Adrenal gland (tissue), 12 donors: ENCODE measurements around the gene SLC25A1. TPM values are rescaled to one million over a fixed set of nuclear protein-coding genes. Genes with fewer than 3 reads are reported as not detected.

ENCODE experiments used
- DNase-seq, 7 donors: peaks; one replicate each; pipeline ENCODE4 v3.0.0-alpha.2; 2019 to 2020
- H3K27ac ChIP-seq, 5 donors: fragments of 200-600 bp; sonication (generic) in 4 of 5; 1 replicate in 3 of 5; 2 replicates in 2 of 5; pipeline versions ENCODE4 v1.5.1 to v1.8.0; 2016 to 2020; ENCODE audit warnings: mild to moderate bottlenecking in 1 of 5
- H3K27me3 ChIP-seq: fragments of 200-600 bp; 2 replicates; pipeline ENCODE4 v1.8.0; 2021
- H3K36me3 ChIP-seq, 2 donors: fragments of 200-600 bp; replicated peaks in 1 of 2; 1 replicate in 1 of 2; 2 replicates in 1 of 2; pipeline versions ENCODE4 v1.5.1 to v1.8.0; 2018 to 2022
- H3K4me1 ChIP-seq, 2 donors: fragments of 200-600 bp; replicated peaks in 1 of 2; 1 replicate in 1 of 2; 2 replicates in 1 of 2; pipeline versions ENCODE4 v1.5.1 to v1.8.0; 2018 to 2021
- H3K4me3 ChIP-seq, 4 donors: fragments of 200-600 bp; sonication (generic) in 3 of 4; one replicate each; pipeline ENCODE4 v1.5.1; 2016 to 2018
- H3K9me3 ChIP-seq, 3 donors: fragments of 200-600 bp; sonication (generic) in 1 of 3; replicated peaks in 1 of 3; 1 replicate in 2 of 3; 2 replicates in 1 of 3; pipeline versions ENCODE4 v1.5.1 to v1.8.0; 2016 to 2021
- CTCF ChIP-seq, 6 experiments: fragments of 450-650 bp in 4 of 6; fragments of 200-600 bp in 2 of 6; sonication (generic) in 1 of 6; IDR thresholded peaks; 1 replicate in 5 of 6; 2 replicates in 1 of 6; pipeline versions ENCODE4 v1.5.1 to v1.8.0; 2016 to 2021; ENCODE audit warnings: antibody characterized with exemption in 6 of 6, mild to moderate bottlenecking in 2 of 6, moderate library complexity in 1 of 6
- POLR2A ChIP-seq, 2 donors: fragments of 450-650 bp; IDR thresholded peaks; one replicate each; pipeline ENCODE4 v1.6.1; 2017; ENCODE audit warnings: antibody characterized with exemption in 2 of 2, mild to moderate bottlenecking in 2 of 2, moderate library complexity in 1 of 2
- WGBS, 4 donors: extraction: QIAGEN DNeasy Blood & Tissue Kit in 2 of 4; methylation state at CpG; one replicate each; pipeline versions ENCODE4 v1.1.5 to v1.1.7; 2013 to 2017; 5-methylcytosine and 5-hydroxymethylcytosine counted together
- intact Hi-C, 2 donors: fragments of 100-400 bp; cut with DNase I; formaldehyde crosslinking; loops; one replicate each; pipeline versions ENCODE4 v1.14.1 to v1.15.0; 2022 to 2023
- polyA plus RNA-seq, 3 donors: library from polyadenylated mRNA; stranded (reverse); fragments of 200-250 nt in 2 of 3; fragments of 350-450 nt in 1 of 3; fragmentation: Illumina TruSeq in 1 of 3; extraction: RNeasy Lipid Tissue Mini Kit (QIAGEN cat#74804) in 1 of 3; gene quantifications; one replicate each; pipeline ENCODE4 v1.2.3, GENCODE V29; 2013 to 2014
- total RNA-seq, 9 donors: library from RNA; depleted of rRNA in 4 of 9; stranded (reverse); fragments of >200 nt in 4 of 9; fragments of 120-200 nt in 1 of 9; fragmentation: NEBNext Ultra II Directional in 1 of 9; extraction: Animal tissue kit (Norgen Biotek cat#: 25700) in 1 of 9; gene quantifications; one replicate each; pipeline versions ENCODE4 v1.1.0 to v1.2.4, GENCODE V29; 2013 to 2023
- donor health status: healthy with polysubstance abuse.
- donor health status: Bipolar disorder and iron deficiency.
- donor health status: DM: yes; HTN: yes; CAD: no.
- donor health status: DM: no; HTN: no; CAD: no.
- donor health status: DM: no; HTN: no; CAD: no.
- donor health status: DM: yes; HTN: yes; CAD: no.

The SLC25A1 gene
- total and polyA plus RNA-seq, 12 donors = 59.2 to 170 (median 123) TPM

- DNase-seq = no peak
- H3K36me3 ChIP-seq = peaks cover 0 to 86% of the 10 kb centered on the region in 2 donors
- no peaks in the 10 kb centered on the region for H3K27me3 ChIP-seq
- H3K9me3 ChIP-seq = no peaks in the 10 kb centered on the region
- no peak overlapping the region for H3K4me3 ChIP-seq
- no peak for TF ChIP-seq POLR2A (IDR thresholded peaks at IDR 0.05)
- TF ChIP-seq CTCF (IDR thresholded peaks at IDR 0.05) = no peak
- H3K4me1 ChIP-seq = no peaks in the 10 kb centered on the region
- H3K27ac ChIP-seq = no peak overlapping the region
- WGBS, 4 donors = 93 to 97% (median 95%) methylated on average over 6 to 10 of the region's 10 CpGs
- intact Hi-C loops = no loop called here
Measured at GRCh38 chr22:19136915-19137314, 41.6 kb downstream of the SLC25A1 start.

GRCh38 chr22:19134874-19135273 is 43.7 kb downstream of the SLC25A1 start:
- no peaks in the 10 kb centered on the region for H3K9me3 ChIP-seq
- H3K36me3 ChIP-seq = peaks cover 0 to 68% of the 10 kb centered on the region in 2 donors
- no peaks in the 10 kb centered on the region for H3K4me1 ChIP-seq
- no peak for DNase-seq
- TF ChIP-seq POLR2A (IDR thresholded peaks at IDR 0.05) (no peak), CTCF (IDR thresholded peaks at IDR 0.05) (no peak)
- intact Hi-C loops = no loop called here
- H3K27me3 ChIP-seq = no peaks in the 10 kb centered on the region
- no peak overlapping the region for H3K4me3 ChIP-seq
- H3K27ac ChIP-seq = no peak overlapping the region
- WGBS, 4 donors = 93 to 98% (median 96%) methylated on average over 8 to 18 of the region's 18 CpGs

- DNase-seq = no peak
- no peak overlapping the region for H3K27ac ChIP-seq
- peaks cover 0 to 62% of the 10 kb centered on the region in 2 donors for H3K36me3 ChIP-seq
- intact Hi-C loops = no loop called here
- H3K27me3 ChIP-seq = no peaks in the 10 kb centered on the region
- H3K4me3 ChIP-seq = no peak overlapping the region
- no peak for TF ChIP-seq POLR2A (IDR thresholded peaks at IDR 0.05)
- TF ChIP-seq CTCF (IDR thresholded peaks at IDR 0.05) = no peak
- no peaks in the 10 kb centered on the region for H3K4me1 ChIP-seq
- 93 to 96% (median 94%) methylated on average over 3 to 21 of the region's 21 CpGs for WGBS, 4 donors
- H3K9me3 ChIP-seq = no peaks in the 10 kb centered on the region
Measured at GRCh38 chr22:19134176-19134831, 44.2 kb downstream of the SLC25A1 start.

DNA sequence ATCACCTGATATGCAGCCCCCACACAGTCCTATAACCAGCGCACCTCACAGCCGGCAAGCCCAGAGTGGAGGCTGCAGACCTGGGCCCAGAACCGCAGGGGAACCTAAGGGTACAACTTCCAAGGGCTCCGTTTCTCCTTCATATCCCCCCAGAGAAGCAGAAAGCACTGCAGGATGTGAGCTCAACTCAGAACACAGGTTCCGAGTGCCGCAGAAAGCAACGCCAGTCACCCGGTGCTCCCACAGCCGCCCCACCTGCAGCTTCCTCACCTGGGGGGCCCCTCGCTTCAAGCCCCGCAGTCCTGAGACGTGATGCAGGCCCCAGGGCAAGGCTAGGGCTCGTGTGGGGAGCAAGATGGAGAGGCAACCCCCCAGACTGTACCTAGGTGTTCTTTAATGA is 45.0 kb downstream of the SLC25A1 start:
- no peak overlapping the region for H3K4me3 ChIP-seq
- intact Hi-C loops = no loop called here
- no peaks in the 10 kb centered on the region for H3K9me3 ChIP-seq
- peaks cover 0 to 55% of the 10 kb centered on the region in 2 donors for H3K36me3 ChIP-seq
- TF ChIP-seq CTCF (IDR thresholded peaks at IDR 0.05) (no peak), POLR2A (IDR thresholded peaks at IDR 0.05) (no peak)
- WGBS, 4 donors = 83 to 100% (median 95%) methylated on average over 2 to 13 of the region's 13 CpGs
- no peaks in the 10 kb centered on the region for H3K27me3 ChIP-seq
- no peak overlapping the region for H3K27ac ChIP-seq
- DNase-seq = no peak
- no peaks in the 10 kb centered on the region for H3K4me1 ChIP-seq
